Thoracic aorta (tissue), 2 donors: Measurements from ENCODE around the gene SLC25A26. TPM values are rescaled to one million over a fixed set of nuclear protein-coding genes. Genes with fewer than 3 reads are reported as not detected.

ENCODE experiments used
- ATAC-seq: fragments of 150-250 bp; one replicate; pipeline ENCODE4 v1.8.0; 2017; ENCODE audit warnings: low read depth; ENCODE audit not compliant: insufficient number of reproducible peaks, low FRiP score
- DNase-seq: peaks from one replicate; pipeline ENCODE4 v3.0.0-alpha.2; 2020; ENCODE audit warnings: low spot score
- H3K27ac ChIP-seq, 2 donors: fragments of 200-600 bp; sonication (generic); 1 replicate in 1 of 2; 2 replicates in 1 of 2; pipeline ENCODE4 v1.5.1; 2016; ENCODE audit warnings: mild to moderate bottlenecking in 2 of 2, moderate library complexity in 2 of 2
- H3K27me3 ChIP-seq: fragments of 200-600 bp; sonication (generic); replicated peaks from 2 replicates; pipeline ENCODE4 v1.6.0; 2016; ENCODE audit warnings: mild to moderate bottlenecking; ENCODE audit not compliant: insufficient read depth
- H3K36me3 ChIP-seq: fragments of 200-600 bp; sonication (generic); one replicate; pipeline ENCODE4 v1.5.1; 2016
- H3K4me1 ChIP-seq, 2 donors: fragments of 200-600 bp; sonication (generic); 1 replicate in 1 of 2; 2 replicates in 1 of 2; pipeline versions ENCODE4 v1.5.1 to v1.6.0; 2016; ENCODE audit warnings: low read depth in 2 of 2, mild to moderate bottlenecking in 1 of 2; ENCODE audit not compliant: control insufficient read depth in 1 of 2
- H3K4me3 ChIP-seq: fragments of 200-600 bp; sonication (generic); 2 replicates; pipeline ENCODE4 v1.5.1; 2016; ENCODE audit warnings: mild to moderate bottlenecking
- H3K9me3 ChIP-seq: fragments of 200-600 bp; sonication (generic); 2 replicates; pipeline ENCODE4 v1.5.1; 2016
- CTCF ChIP-seq: fragments of 200-600 bp; sonication (generic); IDR thresholded peaks from one replicate; pipeline ENCODE4 v1.5.1; 2019; ENCODE audit warnings: antibody characterized with exemption
- total RNA-seq, 2 donors: library from RNA; depleted of rRNA; stranded (reverse); fragments of >200 nt; gene quantifications; one replicate each; pipeline versions ENCODE4 v1.1.0 to v1.2.3, GENCODE V29; 2016

SLC25A26 gene
- total RNA-seq = 10 to 100 TPM; 32.5 to 32.8 TPM

DNA sequence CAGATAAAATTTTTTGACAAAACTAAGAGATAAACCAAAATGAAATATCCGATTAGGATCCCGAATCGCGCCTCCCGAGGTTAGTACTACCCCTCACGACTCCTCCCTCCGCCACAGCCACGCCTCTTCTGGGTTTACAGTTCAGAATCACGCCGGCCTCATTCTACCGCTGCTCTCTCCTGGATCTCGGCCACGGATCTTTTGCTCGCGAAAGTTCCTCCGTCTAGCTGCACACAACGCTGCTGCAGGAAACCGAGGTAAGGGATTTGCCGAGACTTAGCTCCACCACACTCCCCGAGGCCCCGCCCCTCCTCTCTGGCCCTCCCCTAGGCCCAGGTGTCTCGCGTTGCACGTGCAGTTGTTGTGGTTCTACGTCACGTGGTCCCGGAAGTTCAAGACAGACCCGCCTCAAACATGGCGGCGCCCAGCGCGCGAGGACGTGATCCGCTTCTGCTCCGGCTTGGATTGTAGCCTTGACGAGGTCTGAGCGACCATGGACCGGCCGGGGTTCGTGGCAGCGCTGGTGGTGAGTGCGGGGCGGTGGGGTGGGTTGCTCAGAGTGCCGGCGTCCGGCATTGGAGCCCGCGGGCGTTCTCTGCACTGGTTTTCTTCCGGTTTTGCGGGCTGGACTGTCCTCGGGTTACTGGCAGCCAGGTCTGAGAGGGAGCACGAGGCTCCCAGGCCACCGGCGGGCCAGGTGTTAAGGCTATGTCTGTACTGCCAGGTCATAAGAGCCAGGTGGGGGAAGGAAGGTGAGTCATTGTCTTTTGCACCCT, at the start of gene SLC25A26:
SLC25A26 (plus strand) TSS at position 400 of the 776 bp plus-strand sequence; CDS start at position 494, 94 bp downstream.
- Histone ChIP-seq H3K27ac (peak within 1 kb of the TSS; percentile 51 to 83), H3K36me3 (no peaks in the 10 kb centered on the region), H3K4me1 (peaks cover 7 to 9% of the 10 kb centered on the region in 2 donors), H3K27me3 (no peaks in the 10 kb centered on the region), H3K4me3 (peak within 1 kb of the TSS; percentile 74), H3K9me3 (no peaks in the 10 kb centered on the region)
- TF ChIP-seq CTCF = no peak
- peak; percentile 99 for ATAC-seq
- peak; percentile 91 for DNase-seq

GRCh38 chr3:66172394-66172793, 48.4 kb upstream of the SLC25A26 start:
- H3K9me3 ChIP-seq = no peaks in the 10 kb centered on the region
- no peak overlapping the region for H3K27ac ChIP-seq
- ATAC-seq = no peak
- no peak for TF ChIP-seq CTCF
- H3K36me3 ChIP-seq = no peaks in the 10 kb centered on the region
- no peak for DNase-seq
- no peaks in the 10 kb centered on the region for H3K27me3 ChIP-seq
- H3K4me1 ChIP-seq = no peaks in the 10 kb centered on the region
- H3K4me3 ChIP-seq = no peak overlapping the region

DNA sequence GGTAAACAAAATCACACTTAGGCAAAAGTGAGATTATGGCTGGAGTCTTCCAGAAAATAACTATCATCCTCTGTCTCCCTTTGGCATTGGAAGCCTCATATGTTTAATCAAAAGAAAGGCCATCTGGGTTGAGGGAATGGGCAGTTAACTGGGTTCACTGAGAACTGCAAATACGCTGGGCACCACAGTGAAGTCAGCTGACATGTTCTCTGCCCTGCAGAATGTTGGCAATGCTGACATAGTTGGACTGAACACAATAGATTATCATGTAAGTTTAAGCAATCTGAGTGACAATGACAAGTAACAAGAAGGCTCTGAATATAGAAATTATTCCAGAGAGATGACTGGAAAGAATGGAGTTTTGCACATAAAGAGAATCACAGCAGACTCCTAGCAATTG, 43.8 kb upstream of the SLC25A26 start:
- H3K4me3 ChIP-seq = no peak overlapping the region
- TF ChIP-seq CTCF = no peak
- no peaks in the 10 kb centered on the region for H3K27me3 ChIP-seq
- H3K4me1 ChIP-seq = peaks cover 8 to 21% of the 10 kb centered on the region in 2 donors
- ATAC-seq = no peak
- no peak overlapping the region for H3K27ac ChIP-seq
- H3K9me3 ChIP-seq = no peaks in the 10 kb centered on the region
- DNase-seq = no peak
- no peaks in the 10 kb centered on the region for H3K36me3 ChIP-seq

- H3K27ac ChIP-seq = no peak overlapping the region
- TF ChIP-seq CTCF = no peak
- no peak overlapping the region for H3K4me3 ChIP-seq
- H3K36me3 ChIP-seq = no peaks in the 10 kb centered on the region
- no peak for DNase-seq
- H3K4me1 ChIP-seq = peaks cover 10 to 28% of the 10 kb centered on the region in 2 donors
- H3K27me3 ChIP-seq = no peaks in the 10 kb centered on the region
- H3K9me3 ChIP-seq = no peaks in the 10 kb centered on the region
- no peak for ATAC-seq
These were observed 42.6 kb upstream of the SLC25A26 start for GRCh38 chr3:66178206-66178605.

DNA sequence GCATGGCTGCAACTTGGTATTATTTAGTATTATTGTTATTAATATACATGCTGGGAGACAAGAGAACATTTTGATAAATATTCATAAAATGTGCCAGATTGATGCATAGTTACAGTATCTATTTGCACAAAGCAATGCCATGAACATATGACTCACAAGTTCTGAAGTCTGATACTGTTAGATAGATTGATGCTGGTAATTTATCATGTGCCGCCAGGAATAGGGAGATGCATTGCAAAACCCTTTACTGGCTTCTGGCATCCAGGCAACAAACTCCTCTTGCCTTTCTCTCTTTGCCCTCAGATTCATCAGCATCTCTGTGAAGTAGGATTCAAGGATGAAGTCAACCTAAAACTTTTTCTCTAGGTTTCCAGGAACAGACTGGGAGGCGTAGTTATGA, 41.0 kb upstream of the SLC25A26 start:
- Histone ChIP-seq H3K27me3 (no peaks in the 10 kb centered on the region), H3K9me3 (no peaks in the 10 kb centered on the region), H3K27ac (no peak overlapping the region), H3K36me3 (no peaks in the 10 kb centered on the region), H3K4me3 (no peak overlapping the region), H3K4me1 (peaks cover 10 to 28% of the 10 kb centered on the region in 2 donors)
- TF ChIP-seq CTCF = no peak
- ATAC-seq (no peak), DNase-seq (no peak)
